SKM-1 treated with dmso at 0.1 percent for 144 hours (cell line): ENCODE measurements around the gene B4GALT7.
"Not testable (repeated sequence)": the region's sequence is repeated elsewhere in the genome, so short reads cannot be mapped to it uniquely, and the experiment has no call there.

Source experiments
- DNase-seq: peaks from one replicate; lab custom pipeline; 2025; ENCODE audit not compliant: unreplicated experiment; lab: John Stamatoyannopoulos, UW

The B4GALT7 gene

DNA sequence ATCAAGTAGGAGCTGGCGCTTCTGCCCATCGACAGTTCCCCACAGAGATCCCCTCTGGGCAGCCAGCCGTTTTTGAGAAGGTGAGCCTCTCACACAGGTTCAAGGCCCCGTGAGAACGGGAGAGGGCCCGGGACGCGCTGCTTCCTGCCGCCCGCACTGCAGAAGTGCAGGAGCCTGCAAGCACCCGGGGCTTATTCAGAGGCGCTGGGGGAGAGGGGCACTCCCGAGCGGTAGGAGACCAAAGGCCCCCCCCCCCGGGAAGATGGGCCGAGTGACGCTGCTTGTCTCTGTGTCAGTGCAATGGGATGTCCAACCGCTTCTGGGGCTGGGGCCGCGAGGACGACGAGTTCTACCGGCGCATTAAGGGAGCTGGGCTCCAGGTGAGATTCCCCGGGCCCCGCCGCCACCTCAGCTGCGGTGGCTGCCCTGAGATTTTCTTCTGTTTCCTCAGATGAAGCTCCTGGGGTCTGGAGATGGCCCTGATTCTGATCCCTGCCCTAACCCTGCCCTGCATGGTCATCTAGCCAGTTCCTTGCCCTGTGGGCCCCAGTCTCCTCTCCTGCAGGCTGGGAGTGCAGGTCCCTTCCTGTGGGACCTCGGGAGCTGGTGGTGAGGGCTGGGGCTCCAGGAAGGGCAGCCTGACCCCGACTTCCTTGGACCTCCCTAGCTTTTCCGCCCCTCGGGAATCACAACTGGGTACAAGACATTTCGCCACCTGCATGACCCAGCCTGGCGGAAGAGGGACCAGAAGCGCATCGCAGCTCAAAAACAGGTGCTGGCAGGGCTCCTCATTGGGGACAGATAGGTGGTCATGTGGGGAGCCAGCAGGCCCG lies 8.5 kb downstream of the B4GALT7 start:
- DNase-seq: no peak

DNA sequence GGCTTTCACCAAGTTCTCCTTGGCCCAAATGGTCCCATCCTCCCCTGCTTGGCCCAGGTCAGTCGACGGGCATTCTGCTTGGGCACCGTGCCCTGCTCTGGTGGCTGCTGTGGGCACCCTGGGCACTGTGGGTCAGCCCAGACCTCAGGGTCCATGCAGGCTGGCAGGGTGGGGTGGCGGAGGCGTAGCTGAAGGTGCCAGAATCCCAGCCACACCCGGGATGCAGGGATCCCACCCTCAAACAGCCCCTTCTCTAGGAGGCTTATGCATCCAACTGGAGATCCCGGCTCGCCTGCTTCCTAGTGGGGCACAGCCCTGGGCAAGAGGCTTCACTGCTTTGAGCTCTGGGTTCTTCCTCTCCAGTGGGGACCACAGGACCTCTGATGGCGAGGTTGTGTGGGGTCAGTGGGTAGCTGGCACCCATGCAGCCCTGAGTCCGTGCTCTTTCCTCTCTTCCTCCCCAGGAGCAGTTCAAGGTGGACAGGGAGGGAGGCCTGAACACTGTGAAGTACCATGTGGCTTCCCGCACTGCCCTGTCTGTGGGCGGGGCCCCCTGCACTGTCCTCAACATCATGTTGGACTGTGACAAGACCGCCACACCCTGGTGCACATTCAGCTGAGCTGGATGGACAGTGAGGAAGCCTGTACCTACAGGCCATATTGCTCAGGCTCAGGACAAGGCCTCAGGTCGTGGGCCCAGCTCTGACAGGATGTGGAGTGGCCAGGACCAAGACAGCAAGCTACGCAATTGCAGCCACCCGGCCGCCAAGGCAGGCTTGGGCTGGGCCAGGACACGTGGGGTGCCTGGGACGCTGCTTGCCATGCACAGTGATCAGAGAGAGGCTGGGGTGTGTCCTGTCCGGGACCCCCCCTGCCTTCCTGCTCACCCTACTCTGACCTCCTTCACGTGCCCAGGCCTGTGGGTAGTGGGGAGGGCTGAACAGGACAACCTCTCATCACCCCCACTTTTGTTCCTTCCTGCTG lies 9.4 kb downstream of the B4GALT7 start:
- no peak for DNase-seq

GRCh38 chr5:177610131-177610769 lies 10.3 kb downstream of the B4GALT7 start:
- DNase-seq: no peak

GRCh38 chr5:177610770-177611445 lies 11.0 kb downstream of the B4GALT7 start:
- DNase-seq: no peak

DNA sequence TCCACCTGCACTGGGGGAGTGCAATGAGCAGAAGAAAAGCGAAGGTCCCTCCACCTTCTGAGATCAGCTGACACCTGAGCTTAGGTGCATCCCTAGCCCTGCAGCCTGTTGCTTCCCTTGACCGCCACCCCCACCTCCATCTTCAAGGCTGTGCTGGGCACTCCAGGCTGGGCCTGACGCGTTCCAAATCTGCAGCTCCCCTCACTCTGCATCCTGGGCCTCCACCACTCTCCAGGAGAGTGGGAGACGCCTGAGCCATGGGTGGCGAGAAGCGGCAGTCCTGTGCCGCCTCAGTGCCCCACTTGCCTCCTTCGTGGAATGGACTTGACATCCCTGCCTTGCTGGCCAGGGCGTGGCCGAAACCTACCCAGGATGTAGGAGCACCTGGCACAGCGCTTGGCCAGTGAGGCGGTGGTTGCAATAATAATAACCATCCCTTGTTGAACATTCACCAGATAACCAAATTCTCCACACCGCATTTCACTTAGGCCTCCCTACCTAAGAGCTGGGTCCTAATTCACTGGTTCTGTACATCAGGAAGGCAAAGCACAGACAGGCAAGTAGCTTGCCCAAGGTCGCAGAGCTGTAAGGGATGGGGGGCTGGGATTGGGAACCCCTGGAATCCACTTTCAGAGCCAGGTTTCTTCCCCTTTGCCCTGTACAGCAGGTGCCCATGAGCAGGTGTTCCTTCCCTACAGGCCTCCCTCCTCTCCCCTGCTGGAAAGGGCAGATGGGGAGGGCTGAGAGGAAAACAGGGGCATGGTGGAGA lies 11.7 kb downstream of the B4GALT7 start:
- no peak for DNase-seq

- DNase-seq: no peak
These were observed 12.3 kb downstream of the B4GALT7 start for GRCh38 chr5:177612215-177612673.

- DNase-seq: no peak
These were observed 20.6 kb downstream of the B4GALT7 start for GRCh38 chr5:177620560-177620959.

- not testable (repeated sequence) for DNase-seq
These were observed 24.2 kb downstream of the B4GALT7 start for GRCh38 chr5:177624172-177624571.

DNA sequence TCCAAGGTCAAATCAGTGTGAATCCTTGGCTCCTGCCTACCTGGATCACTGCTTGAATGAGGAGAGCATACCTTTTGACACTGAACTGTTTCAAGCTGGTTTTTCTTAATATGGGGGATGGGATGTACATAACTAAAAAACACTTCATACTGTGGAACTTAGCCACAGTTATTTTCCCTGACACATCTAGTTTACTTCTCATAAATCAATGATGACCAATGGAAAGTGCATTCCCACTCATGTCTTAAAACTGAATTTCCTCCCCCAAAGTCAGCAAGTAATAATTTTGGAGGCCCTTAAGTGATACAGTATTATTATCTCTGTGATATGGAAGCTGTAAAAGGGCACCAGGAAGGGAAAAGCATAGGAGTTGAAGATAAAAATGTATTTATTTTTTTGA lies 30.3 kb downstream of the B4GALT7 start:
- not testable (repeated sequence) for DNase-seq

DNA sequence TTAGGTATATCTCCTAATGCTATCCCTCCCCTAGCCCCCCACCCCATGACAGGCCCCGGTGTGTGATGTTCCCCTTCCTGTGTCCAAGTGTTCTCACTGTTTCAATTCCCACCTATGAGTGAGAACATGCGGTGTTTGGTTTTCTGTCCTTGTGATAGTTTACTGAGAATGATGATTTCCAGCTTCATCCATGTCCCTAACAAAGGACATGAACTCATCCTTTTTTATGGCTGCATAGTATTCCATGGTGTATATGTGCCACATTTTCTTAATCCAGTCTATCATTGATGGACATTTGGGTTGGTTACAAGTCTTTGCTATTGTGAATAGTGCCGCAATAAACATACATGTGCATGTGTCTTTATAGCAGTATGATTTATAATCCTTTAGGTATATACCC lies 35.0 kb downstream of the B4GALT7 start:
- not testable (repeated sequence) for DNase-seq

GRCh38 chr5:177645462-177645861 lies 45.5 kb downstream of the B4GALT7 start:
- not testable (repeated sequence) for DNase-seq

- not testable (repeated sequence) for DNase-seq
These were observed 51.3 kb downstream of the B4GALT7 start for GRCh38 chr5:177651235-177651634.

DNA sequence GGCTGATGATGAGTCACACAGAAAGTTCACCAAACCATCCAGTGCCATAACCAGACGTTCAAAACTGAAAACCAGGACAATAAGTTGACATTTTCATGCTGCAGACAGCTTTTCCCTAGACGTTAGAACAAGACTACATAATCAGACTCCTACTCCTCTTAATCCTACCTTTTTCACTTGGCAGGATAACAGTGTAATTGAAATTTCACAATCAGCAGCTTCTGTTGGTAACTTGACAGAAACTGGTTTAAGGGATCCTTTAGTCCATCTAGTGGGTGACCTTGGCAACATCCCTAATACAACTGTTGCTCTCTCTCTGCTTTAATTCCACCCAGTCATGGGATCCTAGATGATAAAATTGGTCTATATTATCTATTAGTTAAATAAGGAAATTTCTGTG lies 57.9 kb downstream of the B4GALT7 start:
- DNase-seq: not testable (repeated sequence)

- DNase-seq: not testable (repeated sequence)
These were observed 58.6 kb downstream of the B4GALT7 start for GRCh38 chr5:177658542-177658941.
